GM19238 (cell line): ENCODE measurements around the gene COL15A1.
"Not testable (repeated sequence)": the region's sequence is repeated elsewhere in the genome, so short reads cannot be mapped to it uniquely, and the experiment has no call there.

Experiments
- DNase-seq: peaks from one replicate; pipeline ENCODE4 v3.0.0; 2011; ENCODE audit warnings: low spot score; ENCODE audit not compliant: insufficient read length

The COL15A1 gene

DNA sequence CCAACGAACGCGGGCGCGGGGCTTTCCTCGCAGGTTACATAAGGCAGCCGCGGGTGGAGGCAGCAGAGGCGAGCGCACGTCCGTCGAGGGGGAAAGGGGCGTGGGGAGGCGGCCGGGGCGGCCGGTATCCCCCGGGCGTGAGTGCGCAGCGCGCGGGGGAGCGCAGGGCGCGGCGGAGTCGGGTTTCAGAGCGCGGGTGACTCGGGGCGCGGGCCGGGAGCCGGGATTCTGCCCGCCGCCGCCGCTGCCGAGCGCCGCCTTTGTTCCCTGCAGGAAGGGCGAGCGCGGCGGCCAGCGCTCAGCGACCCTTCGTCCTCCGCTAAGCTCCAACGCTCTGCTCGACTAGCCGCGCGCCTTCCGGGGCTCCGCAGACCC is at the start of gene COL15A1:
Gene COL15A1, plus strand, starts transcription at position 226 of the 375 bp plus-strand sequence. CDS start 155 bp downstream, outside the sequence.
- no peak for DNase-seq

DNA sequence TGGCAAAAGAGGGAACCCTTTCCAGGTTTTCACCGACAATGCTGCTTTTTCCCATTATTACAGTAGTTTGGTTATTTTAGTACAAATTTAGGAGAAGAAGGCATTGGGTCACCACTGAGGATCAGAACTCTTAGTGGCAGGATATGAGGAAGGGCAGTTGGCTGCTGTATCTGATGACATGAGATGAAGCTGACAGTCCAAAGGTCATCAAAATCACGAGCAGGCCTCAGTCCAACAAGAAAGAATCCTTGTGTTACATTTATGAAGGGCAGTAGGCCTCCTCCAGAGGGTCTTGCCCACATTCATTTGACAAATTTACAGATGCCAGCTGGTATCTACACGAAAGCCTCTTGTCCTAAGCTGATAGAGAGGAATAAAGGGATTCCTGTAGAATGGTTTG is 49.5 kb upstream of the COL15A1 start:
- no peak for DNase-seq

- no peak for DNase-seq
Observed at GRCh38 chr9:98894761-98895160, 48.9 kb upstream of the COL15A1 start.

GRCh38 chr9:98896632-98897031 is 47.1 kb upstream of the COL15A1 start:
- DNase-seq: no peak

DNA sequence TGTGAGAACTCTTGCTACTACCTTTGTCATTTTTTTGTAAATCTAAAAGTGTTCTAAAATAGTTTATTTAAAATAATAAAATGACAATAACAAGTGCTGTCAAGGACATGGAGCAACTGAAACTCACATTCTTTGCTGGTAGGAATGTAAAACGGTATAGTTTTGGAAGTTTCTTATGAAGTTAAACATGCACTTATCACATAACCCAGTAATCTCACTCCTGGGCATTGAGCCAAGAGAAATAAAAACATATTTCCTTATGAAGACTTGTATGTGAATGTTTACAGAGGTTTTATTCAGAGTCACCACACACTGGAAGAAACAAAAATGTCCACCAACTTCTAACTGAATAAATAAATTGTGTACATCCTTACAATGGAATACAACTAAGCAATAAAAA is 46.0 kb upstream of the COL15A1 start:
- no peak for DNase-seq

GRCh38 chr9:98899408-98900056 is 44.2 kb upstream of the COL15A1 start:
- DNase-seq: no peak

DNA sequence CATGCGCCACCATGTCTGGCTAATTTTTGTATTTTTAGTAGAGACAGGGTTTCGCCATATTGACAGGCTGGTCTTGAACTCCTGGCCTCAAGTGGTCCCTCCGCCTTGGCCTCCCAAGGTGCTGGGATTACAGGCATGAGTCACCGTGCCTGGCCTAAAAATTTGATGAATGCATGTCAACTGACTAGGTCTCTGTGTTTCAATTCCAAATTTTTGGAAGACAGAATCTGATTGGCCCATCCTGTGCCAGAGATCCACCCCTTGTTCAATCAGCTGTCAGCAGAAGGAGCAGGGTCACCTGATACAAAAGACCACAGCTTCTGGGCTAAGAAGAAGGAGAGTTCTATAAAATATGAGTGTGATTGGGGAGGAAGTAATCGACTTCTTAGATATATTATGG is 43.5 kb upstream of the COL15A1 start:
- DNase-seq: no peak

DNA sequence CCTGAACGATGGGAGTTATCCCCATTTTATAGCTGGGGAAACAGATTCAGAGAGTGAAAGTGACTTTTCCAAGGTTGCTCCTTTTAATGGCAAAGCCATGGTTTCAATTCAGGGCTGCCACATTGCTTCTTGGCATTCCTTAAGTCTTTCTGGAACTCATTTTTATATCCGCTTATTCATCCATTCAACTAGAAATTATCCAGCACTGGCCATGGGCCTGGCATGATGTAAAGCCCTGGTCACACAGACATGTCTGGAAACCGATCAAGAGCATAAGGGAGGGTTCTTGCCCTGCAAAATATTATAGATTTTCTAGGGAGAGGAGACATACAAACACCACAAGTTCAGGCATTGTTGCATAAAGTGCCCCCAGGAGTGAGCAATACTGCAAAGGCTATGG is 43.0 kb upstream of the COL15A1 start:
- no peak for DNase-seq

DNA sequence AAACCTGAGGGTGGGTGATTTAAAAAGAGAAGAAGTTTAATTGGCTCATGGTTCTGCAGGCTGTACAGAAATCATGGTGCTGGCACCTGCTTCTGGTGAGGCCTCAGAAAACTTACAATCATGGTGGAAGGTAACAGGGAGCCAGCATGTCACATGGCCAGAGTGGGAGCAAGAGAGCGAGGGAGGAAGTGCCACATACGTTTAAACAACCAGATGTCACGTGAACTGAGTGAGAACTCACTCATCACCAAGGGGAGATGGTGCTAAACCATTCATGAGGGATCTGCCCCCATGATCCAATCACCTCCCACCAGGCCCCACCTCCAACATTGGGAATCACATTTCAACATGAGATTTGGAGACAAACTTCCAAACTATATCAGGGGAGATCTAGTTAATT is 41.9 kb upstream of the COL15A1 start:
- not testable (repeated sequence) for DNase-seq

GRCh38 chr9:98902516-98902915 is 41.2 kb upstream of the COL15A1 start:
- no peak for DNase-seq

DNA sequence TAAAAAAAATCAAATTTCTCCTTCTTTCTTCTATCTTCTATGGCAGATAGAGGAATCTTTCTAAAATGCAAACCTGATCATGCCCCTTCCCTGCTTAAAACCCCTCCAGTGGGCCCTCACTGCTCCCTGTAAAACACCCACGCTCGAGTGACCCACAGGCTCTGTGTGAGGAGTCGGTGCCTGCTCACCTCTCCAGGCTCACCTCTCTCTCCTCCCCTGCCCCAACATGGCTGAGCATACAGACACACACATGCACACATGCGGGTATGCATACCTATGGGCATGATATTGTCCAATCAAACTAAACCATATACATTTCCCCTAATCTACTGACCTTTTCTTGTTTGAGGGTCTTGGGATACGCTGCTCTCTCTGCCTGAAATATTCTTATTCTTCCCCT is 40.8 kb upstream of the COL15A1 start:
- DNase-seq: no peak

GRCh38 chr9:98903961-98904411 is 39.7 kb upstream of the COL15A1 start:
- DNase-seq: no peak

DNA sequence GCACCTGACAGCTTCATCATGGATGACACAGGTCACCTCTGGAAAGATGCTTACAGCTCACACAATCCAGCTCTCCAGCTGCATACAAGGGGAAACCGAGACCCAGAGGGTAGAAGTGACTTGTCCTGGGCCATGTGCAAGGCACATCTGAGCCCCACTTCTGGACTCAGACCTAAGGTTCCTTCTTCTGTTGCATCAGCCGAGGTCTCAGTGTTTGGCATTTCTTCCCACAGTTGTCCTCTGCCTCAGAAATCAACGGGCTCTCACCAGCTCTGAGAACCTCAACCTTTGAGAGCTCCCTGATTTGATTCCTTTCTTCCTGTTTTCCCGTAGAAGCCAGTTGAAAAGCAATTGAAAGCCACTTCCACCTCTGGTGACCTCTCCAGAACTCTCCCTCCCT is 38.7 kb upstream of the COL15A1 start:
- DNase-seq: no peak

DNA sequence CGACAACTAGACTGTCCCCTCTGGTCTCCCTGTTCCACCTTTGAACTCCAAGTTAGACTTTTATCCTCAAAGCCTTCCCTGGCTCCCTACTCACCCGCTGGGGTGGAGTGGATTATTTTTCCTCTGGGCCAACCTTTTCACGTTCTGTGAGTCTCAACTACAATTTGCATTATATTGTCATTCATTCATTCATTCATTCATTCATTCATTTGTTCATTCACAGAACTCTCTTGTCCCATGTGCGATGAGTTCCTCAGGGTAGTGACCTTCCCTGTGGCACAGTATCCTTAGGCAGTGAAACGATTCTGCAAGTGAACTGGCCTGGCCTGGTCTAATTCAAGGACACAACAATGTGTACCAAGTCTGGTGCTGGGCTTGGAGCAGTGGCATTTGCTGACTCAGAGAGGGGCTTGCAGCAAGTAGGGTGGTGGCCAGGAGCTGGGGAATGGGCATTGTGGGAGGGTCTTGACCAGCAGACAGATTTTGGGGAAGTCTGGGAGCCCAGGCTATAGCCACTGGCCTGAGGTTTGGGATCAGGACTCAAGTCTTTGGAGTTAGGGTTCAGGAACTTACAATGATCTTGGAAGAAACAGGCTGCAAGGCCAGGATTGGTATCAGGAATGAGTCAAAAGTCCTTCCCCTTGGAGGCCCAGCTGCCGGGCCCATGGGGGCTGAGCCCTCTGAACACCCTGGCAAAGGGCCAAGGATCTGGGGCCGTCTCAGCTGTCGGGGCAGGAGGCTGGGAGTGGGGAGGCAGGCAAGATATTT is 37.2 kb upstream of the COL15A1 start:
- no peak for DNase-seq

DNA sequence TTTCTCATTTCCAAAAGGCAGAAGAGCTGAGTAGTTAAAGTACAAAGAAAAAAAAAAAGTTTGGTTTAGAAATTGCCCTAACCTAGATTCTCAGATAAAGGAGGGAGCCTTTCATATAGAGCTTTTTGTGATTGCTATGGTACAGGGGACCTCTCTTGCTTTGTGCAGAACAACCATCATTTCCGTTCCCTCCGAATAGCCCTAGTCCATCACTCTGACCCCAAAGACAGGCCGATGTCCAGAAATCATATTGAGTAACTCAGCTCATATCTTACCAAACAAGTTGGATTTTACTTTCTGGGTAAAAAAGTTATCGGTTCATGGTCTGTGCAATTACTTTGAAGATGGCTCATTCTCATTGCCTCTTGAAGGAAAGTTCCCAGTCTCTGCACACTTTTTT is 36.7 kb upstream of the COL15A1 start:
- DNase-seq: no peak

- DNase-seq: no peak
Observed at GRCh38 chr9:98908897-98909634, 34.6 kb upstream of the COL15A1 start.

- no peak for DNase-seq
Observed at GRCh38 chr9:98909935-98910334, 33.8 kb upstream of the COL15A1 start.

DNA sequence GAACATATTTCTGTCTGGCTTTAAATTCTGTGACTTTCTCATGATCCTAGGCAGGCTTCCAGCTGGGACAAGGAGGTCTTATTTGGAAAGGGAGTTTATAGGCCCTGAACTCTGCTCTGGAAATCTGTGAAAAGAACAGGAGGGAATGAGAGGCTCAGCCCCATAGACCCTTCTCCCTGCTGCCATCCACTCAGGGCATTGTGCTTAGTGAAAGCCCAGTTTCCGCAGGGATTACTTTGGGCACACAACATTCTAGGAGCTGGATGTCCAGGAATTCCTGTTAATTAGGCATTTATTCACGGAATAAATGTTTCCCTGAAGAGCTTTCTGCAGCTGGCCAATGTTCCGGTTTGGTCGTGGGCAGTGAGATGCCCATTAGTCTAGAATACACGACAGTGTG is 32.7 kb upstream of the COL15A1 start:
- DNase-seq: no peak

- DNase-seq: not testable (repeated sequence)
Observed at GRCh38 chr9:98911738-98912137, 32.0 kb upstream of the COL15A1 start.

GRCh38 chr9:98912450-98912849 is 31.3 kb upstream of the COL15A1 start:
- DNase-seq: no peak

- DNase-seq: no peak
Observed at GRCh38 chr9:98913044-98913443, 30.7 kb upstream of the COL15A1 start.

DNA sequence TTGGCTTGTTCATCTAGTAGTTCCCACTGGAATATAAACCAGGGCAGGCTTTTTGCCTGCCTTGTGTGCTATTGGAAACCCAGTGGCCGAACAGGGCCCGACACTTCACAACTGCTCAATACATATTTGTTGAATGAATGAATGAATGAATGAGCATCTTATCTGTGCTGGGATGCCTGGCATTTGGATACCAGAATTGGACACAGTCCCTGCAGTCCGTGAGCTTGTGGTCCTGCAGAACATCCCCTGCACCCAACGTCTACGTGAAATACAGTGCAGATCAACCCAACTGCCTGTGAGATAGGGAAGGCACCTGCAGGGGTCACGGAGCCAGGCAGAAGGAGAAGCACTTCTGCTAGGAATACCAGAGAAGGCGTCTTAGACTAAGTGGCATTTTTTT is 30.0 kb upstream of the COL15A1 start:
- no peak for DNase-seq
